GM19240 (cell line): ENCODE results near the gene CYP2D6.
"Not testable (repeated sequence)": the region's sequence is repeated elsewhere in the genome, so short reads cannot be mapped to it uniquely, and the experiment has no call there.

Experiments
- DNase-seq: peaks from one replicate; pipeline ENCODE4 v3.0.0; 2011; ENCODE audit warnings: low spot score; ENCODE audit not compliant: insufficient read length

The CYP2D6 gene

GRCh38 chr22:42134100-42135020 lies 3.8 kb upstream of the CYP2D6 start:
- no peak for DNase-seq

- DNase-seq, result no peak
Observed at GRCh38 chr22:42132457-42132856, 1.8 kb upstream of the CYP2D6 start.

- no peak for DNase-seq
Observed at GRCh38 chr22:42131562-42131961, 952 bp upstream of the CYP2D6 start.

GRCh38 chr22:42130182-42130581 lies 428 bp downstream of the CYP2D6 start:
- not testable (repeated sequence) for DNase-seq

DNA sequence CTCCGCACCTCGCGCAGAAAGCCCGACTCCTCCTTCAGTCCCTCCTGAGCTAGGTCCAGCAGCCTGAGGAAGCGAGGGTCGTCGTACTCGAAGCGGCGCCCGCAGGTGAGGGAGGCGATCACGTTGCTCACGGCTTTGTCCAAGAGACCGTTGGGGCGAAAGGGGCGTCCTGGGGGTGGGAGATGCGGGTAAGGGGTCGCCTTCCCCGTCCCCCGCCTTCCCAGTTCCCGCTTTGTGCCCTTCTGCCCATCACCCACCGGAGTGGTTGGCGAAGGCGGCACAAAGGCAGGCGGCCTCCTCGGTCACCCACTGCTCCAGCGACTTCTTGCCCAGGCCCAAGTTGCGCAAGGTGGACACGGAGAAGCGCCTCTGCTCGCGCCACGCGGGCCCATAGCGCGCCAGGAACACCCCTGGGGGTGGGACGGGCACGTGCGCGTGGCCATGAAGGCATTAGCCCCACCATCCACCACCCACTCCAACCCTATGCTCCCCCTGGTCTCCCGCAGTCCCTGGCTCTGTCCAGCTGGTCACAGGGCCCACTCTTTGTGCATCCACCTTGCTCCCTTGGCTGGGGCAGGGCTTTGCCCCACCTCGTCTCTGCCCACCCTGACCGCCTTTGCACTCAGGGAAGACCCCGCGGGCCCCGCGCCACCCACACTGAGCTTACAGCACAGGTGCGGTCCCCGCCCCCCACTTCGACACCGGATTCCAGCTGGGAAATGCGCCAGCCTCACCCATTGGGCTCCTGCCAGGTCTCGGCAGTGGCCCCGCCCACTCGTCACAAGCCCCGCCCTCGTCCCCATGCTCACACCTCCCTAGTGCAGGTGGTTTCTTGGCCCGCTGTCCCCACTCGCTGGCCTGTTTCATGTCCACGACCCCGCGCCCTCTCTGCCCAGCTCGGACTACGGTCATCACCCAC lies 1.6 kb downstream of the CYP2D6 start:
- not testable (repeated sequence) for DNase-seq

DNA sequence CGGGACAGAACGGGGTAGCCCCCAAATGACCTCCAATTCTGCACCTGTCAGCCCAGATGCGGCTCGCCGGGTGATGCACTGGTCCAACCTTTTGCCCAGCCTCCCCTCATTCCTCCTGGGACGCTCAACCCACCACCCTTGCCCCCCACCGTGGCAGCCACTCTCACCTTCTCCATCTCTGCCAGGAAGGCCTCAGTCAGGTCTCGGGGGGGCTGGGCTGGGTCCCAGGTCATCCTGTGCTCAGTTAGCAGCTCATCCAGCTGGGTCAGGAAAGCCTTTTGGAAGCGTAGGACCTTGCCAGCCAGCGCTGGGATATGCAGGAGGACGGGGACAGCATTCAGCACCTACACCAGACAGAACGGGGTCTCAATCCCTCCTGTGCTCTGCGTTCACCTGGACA lies 2.6 kb downstream of the CYP2D6 start:
- DNase-seq, result not testable (repeated sequence)

DNA sequence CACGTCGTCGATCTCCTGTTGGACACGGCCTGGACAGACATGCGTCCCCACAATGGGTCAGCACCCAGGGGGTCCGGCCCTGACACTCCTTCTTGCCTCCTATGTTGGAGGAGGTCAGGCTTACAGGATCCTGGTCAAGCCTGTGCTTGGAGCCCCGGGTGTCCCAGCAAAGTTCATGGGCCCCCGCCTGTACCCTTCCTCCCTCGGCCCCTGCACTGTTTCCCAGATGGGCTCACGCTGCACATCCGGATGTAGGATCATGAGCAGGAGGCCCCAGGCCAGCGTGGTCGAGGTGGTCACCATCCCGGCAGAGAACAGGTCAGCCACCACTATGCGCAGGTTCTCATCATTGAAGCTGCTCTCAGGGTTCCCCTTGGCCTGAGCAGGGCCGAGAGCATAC lies 3.0 kb downstream of the CYP2D6 start:
- DNase-seq, result no peak

DNA sequence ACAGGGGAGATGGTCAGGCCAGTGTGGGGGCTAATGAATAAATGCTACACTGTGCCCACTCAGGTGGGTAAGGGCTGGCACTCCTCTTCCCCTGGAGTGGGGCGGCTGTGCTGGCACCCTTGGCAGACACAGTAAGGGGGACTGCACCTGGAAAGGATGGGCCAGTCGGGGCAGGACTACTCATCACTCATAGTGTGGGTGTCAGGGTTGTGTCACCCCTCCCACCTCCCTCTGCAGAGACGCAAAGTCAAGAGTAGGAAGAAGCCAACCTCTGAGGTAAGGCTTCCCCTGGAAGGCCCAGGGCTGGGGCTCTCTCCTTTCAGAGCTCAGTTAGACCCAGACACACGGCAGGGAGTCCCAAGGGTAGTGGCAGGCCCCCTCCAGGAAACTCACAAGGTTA lies 7.1 kb downstream of the CYP2D6 start:
- DNase-seq, result not testable (repeated sequence)

- DNase-seq, result not testable (repeated sequence)
Observed at GRCh38 chr22:42120231-42121021, 10.2 kb downstream of the CYP2D6 start.

DNA sequence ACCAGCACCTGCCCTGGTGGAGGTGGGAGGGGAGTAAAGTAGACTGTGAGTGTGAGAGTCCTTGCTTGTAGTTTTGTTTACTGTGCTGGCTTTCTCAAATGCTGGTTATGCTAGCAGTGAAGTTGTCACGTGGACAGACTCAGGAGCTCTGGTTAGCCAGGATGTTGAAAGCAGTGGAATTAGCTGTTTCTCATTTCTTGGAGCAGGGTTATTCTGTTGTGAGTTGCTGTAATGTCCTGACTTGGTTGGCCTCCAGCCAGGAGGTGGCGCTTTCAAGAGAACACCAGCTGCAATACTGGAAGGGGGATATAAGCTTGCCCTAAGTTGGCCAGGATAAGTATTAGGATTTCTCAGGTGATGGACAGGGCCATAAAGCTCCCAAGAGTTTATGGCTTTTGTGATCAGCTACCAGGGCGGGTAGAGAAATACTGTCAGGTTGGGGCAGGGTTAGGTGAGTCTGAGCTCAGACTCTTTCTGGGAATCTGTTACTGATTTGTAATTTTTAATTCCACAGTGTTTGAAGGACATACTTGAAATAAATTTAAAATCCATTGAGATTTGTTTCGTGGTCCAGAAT lies 13.7 kb downstream of the CYP2D6 start:
- no peak for DNase-seq

DNA sequence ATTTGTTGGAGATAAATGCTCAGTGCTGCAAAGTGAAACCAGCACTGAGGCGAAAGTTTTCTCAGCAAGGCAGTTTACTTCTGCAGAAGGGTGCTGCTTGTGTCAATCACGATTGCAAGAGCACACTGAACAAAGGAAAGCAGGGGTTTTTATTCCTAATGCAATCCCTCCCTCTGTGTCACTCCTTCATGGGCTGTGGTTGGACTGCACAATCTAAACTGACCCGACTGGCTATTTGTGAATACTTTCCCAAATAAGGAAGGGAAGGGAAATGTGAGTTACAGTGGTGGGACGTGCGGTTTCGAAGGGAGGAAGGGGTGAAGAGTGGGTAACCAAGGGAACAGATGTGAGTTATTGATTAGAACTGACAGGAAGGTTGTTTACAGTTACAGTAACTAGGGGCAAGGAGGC lies 15.2 kb downstream of the CYP2D6 start:
- DNase-seq, result not testable (repeated sequence)

- no peak for DNase-seq
Observed at GRCh38 chr22:42114721-42115120, 15.9 kb downstream of the CYP2D6 start.

DNA sequence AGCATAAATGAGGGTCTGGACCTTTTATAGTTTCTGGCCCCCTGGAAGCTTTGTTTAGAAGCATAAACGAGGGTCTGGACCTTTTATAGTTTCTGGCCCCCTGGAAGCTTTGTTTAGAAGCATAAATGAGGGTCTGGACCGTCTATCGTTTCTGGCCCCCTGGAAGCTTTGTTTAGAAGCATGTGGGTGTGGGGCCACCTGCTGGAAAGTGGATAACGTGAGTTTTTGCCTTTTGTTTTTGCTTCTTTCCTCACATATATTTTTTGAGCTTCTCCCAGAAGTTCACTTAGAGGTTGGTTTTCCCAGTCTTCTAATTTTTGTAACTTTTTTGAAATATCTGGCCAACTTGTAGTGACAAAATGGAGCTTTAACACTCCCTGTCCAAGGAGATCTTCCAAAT lies 17.8 kb downstream of the CYP2D6 start:
- not testable (repeated sequence) for DNase-seq

GRCh38 chr22:42111798-42112197 lies 18.8 kb downstream of the CYP2D6 start:
- no peak for DNase-seq

- DNase-seq, result no peak
Observed at GRCh38 chr22:42108848-42109247, 21.8 kb downstream of the CYP2D6 start.

DNA sequence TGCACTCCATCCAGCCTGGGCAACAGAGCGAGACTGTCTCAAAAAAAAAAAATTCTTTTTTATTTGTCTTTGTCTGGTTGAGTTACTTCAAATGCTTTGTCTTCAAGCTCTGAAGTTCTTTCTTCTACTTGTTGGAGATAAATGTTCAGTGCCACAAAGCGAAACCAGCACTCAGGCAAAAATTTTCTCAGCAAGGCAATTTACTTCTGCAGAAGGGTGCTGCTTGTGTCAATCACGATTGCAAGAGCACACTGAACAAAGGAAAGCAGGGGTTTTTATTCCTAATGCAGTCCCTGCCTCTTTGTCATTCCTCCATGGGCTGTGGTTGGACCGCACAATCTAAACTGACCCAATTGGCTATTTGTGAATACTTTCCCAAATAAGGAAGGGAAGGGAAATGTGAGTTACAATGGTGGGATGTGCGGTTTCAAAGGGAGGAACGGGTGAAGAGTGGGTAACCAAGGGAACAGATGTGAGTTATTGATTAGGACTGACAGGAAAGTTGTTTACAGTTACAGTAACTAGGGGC lies 26.2 kb downstream of the CYP2D6 start:
- not testable (repeated sequence) for DNase-seq

DNA sequence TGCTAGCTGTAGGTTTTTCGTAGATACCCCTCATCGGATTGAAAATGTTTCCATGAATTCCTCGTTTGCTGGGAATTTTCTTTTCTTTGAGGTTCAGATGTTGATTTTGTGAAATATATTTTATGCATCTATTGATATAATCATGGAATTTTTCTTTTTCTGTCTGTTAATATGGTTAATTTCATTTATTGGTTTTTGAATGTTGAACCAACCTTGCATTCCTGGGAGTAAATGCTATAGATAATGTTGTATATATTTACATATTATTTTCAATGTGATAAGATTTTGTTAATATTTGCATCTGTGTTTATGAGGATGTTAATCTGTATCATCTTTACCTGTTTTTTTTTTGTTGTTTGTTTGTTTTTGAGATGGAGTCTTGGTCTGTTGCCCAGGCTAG lies 29.4 kb downstream of the CYP2D6 start:
- no peak for DNase-seq

DNA sequence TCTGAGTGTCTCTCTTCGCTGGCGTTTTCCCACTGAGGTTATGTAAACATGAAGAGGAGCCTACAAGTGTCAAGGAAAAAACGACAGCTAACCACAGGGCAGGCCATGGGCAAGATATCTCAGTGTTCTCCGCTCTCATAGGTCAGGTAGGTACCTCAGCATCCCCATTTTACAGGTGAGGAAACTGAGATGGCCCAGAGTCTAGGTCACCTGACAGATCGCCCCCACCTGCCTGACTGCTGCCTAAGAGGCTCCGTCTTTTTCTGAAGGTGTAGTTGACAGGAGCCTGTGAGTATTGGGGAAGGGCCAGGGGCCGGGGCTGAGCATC lies 39.2 kb downstream of the CYP2D6 start:
- no peak for DNase-seq

- DNase-seq, result peak; percentile 90
Observed at GRCh38 chr22:42090596-42091454, 39.8 kb downstream of the CYP2D6 start, which contains the start of gene NDUFA6. Gene NDUFA6, minus strand, starts transcription at chr22:42090772. Its CDS starts 28 bp downstream, at chr22:42090744.

DNA sequence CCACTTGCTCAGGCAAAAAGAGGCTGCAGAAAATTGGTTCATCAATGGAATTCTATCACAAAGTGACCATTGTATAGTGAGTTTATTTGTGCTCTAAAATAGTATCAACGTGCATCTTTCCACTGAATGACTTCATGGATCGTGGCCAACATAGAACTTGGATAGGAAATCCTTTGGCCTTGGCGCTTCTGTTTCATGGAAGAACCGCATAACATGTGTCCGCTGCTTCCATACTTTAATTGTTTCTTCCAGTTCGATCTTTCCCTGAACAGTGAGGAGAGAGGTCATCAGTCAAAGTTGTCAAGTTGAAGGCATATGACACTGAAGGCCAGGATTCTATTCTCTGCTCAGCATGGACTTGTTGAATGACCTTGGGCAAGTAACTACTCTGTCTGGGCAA lies 44.6 kb downstream of the CYP2D6 start:
- no peak for DNase-seq
